GM19397 (cell line): ENCODE data around the gene KLRD1.
"Not testable (repeated sequence)": the region's sequence is repeated elsewhere in the genome, so short reads cannot be mapped to it uniquely, and the experiment has no call there.

Experiments used
- ATAC-seq: cut with Tn5 transposase; IDR thresholded peaks from one replicate; pipeline ENCODE4 v1.9.1; 2021; ENCODE audit warnings: mild to moderate bottlenecking, moderate library complexity; ENCODE audit not compliant: unreplicated experiment

KLRD1 gene

GRCh38 chr12:10367714-10368113 lies 60.0 kb downstream of the KLRD1 start:
- ATAC-seq: not testable (repeated sequence)

- no peak for ATAC-seq
Measured at GRCh38 chr12:10368206-10369171, 60.8 kb downstream of the KLRD1 start.

- no peak for ATAC-seq
Measured at GRCh38 chr12:10369557-10370415, 62.1 kb downstream of the KLRD1 start.

GRCh38 chr12:10371893-10372535 lies 64.3 kb downstream of the KLRD1 start:
- ATAC-seq: not testable (repeated sequence)

GRCh38 chr12:10372559-10372958 lies 64.9 kb downstream of the KLRD1 start:
- ATAC-seq: no peak

GRCh38 chr12:10374624-10375018 lies 67.0 kb downstream of the KLRD1 start:
- ATAC-seq: no peak

- ATAC-seq: not testable (repeated sequence)
Measured at GRCh38 chr12:10378737-10379136, 71.1 kb downstream of the KLRD1 start.
